NB4 (cell line): ENCODE data around the gene OXA1L.
A peak's percentile ranks its signal among the peaks of the same experiment; 100 is the strongest.

Experiments
- DNase-seq: peaks from one replicate; pipeline ENCODE4 v3.0.0; 2010; ENCODE audit warnings: low read depth
- H3K4me3 ChIP-seq: one replicate; pipeline ENCODE4 v1.5.1; 2011; ENCODE audit warnings: mild to moderate bottlenecking, low read depth, low read length, moderate library complexity
- CTCF ChIP-seq: IDR thresholded peaks from one replicate; pipeline ENCODE4 v1.5.1; 2012; ENCODE audit warnings: low read depth, low read length
- MAX ChIP-seq: IDR thresholded peaks from 2 replicates; pipeline ENCODE4 v1.6.1; 2011; ENCODE audit warnings: low read depth, low read length
- MYC ChIP-seq: IDR thresholded peaks from 2 replicates; pipeline ENCODE4 v1.6.1; 2011; ENCODE audit warnings: low read depth, low read length
- POLR2A ChIP-seq: IDR thresholded peaks from 2 replicates; pipeline ENCODE4 v1.6.1; 2011; ENCODE audit warnings: mild to moderate bottlenecking; ENCODE audit not compliant: insufficient read length; ENCODE audit errors: extremely low read depth

OXA1L gene

GRCh38 chr14:22793976-22794375 is 27.5 kb downstream of the OXA1L start:
- H3K4me3 ChIP-seq = no peak overlapping the region
- TF ChIP-seq MYC (no peak), MAX (no peak), POLR2A (no peak), CTCF (no peak)
- no peak for DNase-seq

GRCh38 chr14:22794551-22794951 is 28.1 kb downstream of the OXA1L start:
- no peak for TF ChIP-seq MYC
- no peak for TF ChIP-seq MAX
- no peak for TF ChIP-seq POLR2A
- no peak for TF ChIP-seq CTCF
- no peak overlapping the region for H3K4me3 ChIP-seq
- DNase-seq = no peak

GRCh38 chr14:22796087-22796707 is 29.7 kb downstream of the OXA1L start:
- TF ChIP-seq CTCF (no peak), MYC (no peak), POLR2A (no peak), MAX (no peak)
- no peak for DNase-seq
- no peak overlapping the region for H3K4me3 ChIP-seq

GRCh38 chr14:22797017-22797917 is 30.8 kb downstream of the OXA1L start:
- DNase-seq = no peak
- TF ChIP-seq CTCF = no peak
- no peak for TF ChIP-seq POLR2A
- TF ChIP-seq MYC = no peak
- TF ChIP-seq MAX = no peak
- no peak overlapping the region for H3K4me3 ChIP-seq

- DNase-seq = peak; percentile 54
- TF ChIP-seq MYC = no peak
- no peak for TF ChIP-seq MAX
- TF ChIP-seq POLR2A = no peak
- TF ChIP-seq CTCF = no peak
- no peak overlapping the region for H3K4me3 ChIP-seq
Measured at GRCh38 chr14:22798528-22798927, 32.0 kb downstream of the OXA1L start.
